ENCODE results near the gene PKNOX1.
"Not testable (repeated sequence)": the region's sequence is repeated elsewhere in the genome, so short reads cannot be mapped to it uniquely, and the experiment has no call there.

PKNOX1 gene

GRCh38 chr21:43064265-43064917 is 90.0 kb downstream of the PKNOX1 start:
- not testable (repeated sequence) for DNase-seq

GRCh38 chr21:43065991-43066390 is 91.6 kb downstream of the PKNOX1 start:
- not testable (repeated sequence) for DNase-seq

DNA sequence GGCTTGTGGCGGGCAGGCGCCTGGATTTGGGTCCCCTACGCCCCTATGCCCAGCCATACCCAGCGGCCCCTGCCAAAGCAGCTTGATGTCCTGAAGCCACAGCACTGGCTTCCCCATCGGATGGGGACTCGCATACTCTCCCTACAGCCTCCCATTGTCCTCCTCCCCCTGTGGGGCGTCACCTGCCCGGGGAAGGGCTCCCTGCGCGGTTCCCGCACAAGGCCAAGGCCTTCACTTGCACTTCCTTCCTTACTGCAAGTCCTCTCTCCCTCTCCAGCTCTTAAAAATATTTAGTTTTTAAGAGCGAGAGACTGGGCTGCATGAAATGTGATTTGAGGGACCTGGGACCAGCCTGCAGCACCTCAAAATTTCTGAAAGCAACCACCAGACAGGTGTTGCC is 92.3 kb downstream of the PKNOX1 start:
- not testable (repeated sequence) for DNase-seq

- DNase-seq, result not testable (repeated sequence)
Observed at GRCh38 chr21:43068065-43068464, 93.7 kb downstream of the PKNOX1 start.

DNA sequence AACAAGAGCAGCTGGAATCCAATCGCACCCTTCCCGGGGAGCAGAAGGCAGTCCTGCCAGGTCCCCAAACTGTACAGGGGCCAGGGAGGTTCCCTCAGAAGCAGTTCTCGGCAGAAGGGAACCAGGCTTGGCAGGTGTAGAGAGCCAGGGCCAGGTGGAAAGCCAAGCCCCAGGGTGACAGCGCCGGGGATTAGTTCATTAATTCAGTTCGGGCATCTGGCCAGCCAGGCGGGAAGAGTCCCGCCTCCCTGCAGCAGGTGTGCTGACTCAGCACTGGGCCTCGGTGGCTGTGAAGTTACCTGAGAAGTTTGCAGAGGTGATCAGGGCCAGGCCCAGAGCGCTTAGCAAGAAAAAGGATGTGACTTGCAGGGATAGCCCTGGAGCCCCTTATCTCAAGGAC is 95.3 kb downstream of the PKNOX1 start:
- not testable (repeated sequence) for DNase-seq

GRCh38 chr21:43072742-43073141 is 98.4 kb downstream of the PKNOX1 start:
- DNase-seq, result not testable (repeated sequence)

- DNase-seq, result not testable (repeated sequence)
Observed at GRCh38 chr21:43074401-43075169, 100.2 kb downstream of the PKNOX1 start.

- not testable (repeated sequence) for DNase-seq
Observed at GRCh38 chr21:43075170-43076022, 101.0 kb downstream of the PKNOX1 start, which contains the start of gene CBS. Gene CBS (minus strand): TSS chr21:43075835. CDS start chr21:43072193, 3,642 bp downstream.

GRCh38 chr21:43076023-43076637 is 101.8 kb downstream of the PKNOX1 start:
- not testable (repeated sequence) for DNase-seq

GRCh38 chr21:43076643-43077042 is 102.3 kb downstream of the PKNOX1 start:
- not testable (repeated sequence) for DNase-seq

DNA sequence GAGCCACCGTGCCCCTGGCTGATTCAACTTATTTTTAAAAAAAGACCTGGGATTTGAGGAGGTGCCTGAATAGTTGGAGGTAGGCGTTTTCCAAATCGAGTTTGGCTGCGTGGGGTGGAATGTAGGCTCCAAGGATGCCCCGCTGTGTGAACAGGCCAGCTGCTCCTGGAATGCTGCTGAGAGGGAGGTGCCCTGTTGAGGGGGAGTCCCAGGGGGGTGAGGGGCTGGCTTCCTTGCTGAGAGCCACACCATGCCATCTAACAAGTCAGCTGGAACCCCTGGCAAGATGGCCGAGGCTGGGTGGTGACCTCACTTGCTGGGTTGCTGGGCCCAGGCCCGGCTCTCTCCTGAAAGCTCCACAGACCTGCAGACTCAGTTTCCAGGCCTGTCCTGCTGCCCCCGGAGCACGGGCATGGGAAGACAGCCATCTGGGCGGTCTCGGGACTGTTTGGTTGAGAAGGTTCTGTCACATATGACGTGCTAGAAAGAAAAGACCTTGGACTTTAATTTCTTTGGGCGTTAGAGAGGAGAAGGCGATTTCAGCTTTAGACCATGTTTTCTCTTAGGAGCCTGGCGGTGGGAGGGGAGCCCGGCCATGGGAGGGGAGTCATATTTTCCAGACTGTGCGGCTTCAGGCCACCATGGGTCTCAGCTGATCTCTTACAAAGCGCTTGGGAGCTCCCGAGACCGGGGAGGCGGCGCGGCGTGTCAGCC is 108.4 kb downstream of the PKNOX1 start:
- not testable (repeated sequence) for DNase-seq

Measured in NCI-H524 treated with DMSO at 0.1 percent for 48 hours (cell line).